ENCODE results near the gene PRELID1.
"Not testable (repeated sequence)": the region's sequence is repeated elsewhere in the genome, so short reads cannot be mapped to it uniquely, and the experiment has no call there.

Gene PRELID1

GRCh38 chr5:177300951-177301350, 2.6 kb upstream of the PRELID1 start:
- Histone ChIP-seq H3K36me3 (peaks cover 8% of the 10 kb centered on the region), H3K9me3 (ENCODE audit: severe bottlenecking) (no peaks in the 10 kb centered on the region), H3K4me3 (ENCODE audit: low read depth, low read length) (no peak overlapping the region), H3K27ac (no peak overlapping the region), H3K27me3 (ENCODE audit: insufficient read depth, low read depth, severe bottlenecking) (no peaks in the 10 kb centered on the region)
- no peak for DNase-seq
- TF ChIP-seq CTCF (IDR thresholded peaks at IDR 0.05; ENCODE audit: low read depth, low read length), result no peak

DNA sequence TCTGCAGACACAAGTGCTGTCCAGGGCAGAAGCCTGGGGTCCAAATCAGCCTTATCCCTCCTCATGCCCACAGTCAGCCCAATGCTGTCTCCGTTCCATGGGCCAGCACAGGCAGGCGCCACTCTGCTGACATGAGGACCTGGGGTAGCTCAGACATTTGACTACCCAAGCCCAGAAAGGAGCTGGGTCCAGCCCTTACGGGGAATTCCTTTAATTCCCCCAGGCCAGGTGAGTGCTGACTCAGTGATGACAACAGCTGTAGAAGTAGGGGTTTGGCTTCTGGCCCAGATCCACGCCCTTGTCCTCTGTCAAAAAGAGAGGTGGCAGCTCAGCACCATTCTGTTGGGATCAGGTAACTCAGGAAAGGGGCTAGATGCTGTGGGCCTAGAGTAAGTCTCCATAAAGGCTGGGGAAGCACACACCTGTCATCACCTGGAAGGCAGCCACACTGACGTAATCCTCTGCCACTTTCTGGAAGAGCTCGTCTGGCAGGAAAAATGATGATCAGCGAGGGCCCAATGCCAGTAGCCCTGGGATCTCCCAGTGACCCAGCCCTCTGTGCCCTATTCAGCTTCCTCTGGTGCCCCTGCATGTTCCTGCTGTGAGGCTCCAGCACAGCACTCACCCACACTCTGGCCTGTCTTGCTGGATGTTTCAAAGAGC, 2.0 kb upstream of the PRELID1 start:
- no peak overlapping the region for H3K4me3 ChIP-seq (ENCODE audit: low read depth, low read length)
- H3K27me3 ChIP-seq (ENCODE audit: insufficient read depth, low read depth, severe bottlenecking), result no peaks in the 10 kb centered on the region
- H3K27ac ChIP-seq, result no peak overlapping the region
- TF ChIP-seq CTCF (IDR thresholded peaks at IDR 0.05; ENCODE audit: low read depth, low read length), result no peak
- no peaks in the 10 kb centered on the region for H3K9me3 ChIP-seq (ENCODE audit: severe bottlenecking)
- peaks cover 11% of the 10 kb centered on the region for H3K36me3 ChIP-seq
- DNase-seq, result no peak

- peak overlapping the region; percentile 72 for H3K4me3 ChIP-seq (ENCODE audit: low read depth, low read length)
- peaks cover 17% of the 10 kb centered on the region for H3K36me3 ChIP-seq
- H3K27me3 ChIP-seq (ENCODE audit: insufficient read depth, low read depth, severe bottlenecking), result no peaks in the 10 kb centered on the region
- no peak for DNase-seq
- no peaks in the 10 kb centered on the region for H3K9me3 ChIP-seq (ENCODE audit: severe bottlenecking)
- H3K27ac ChIP-seq, result no peak overlapping the region
- TF ChIP-seq CTCF (IDR thresholded peaks at IDR 0.05; ENCODE audit: low read depth, low read length), result no peak
These were observed 1.1 kb upstream of the PRELID1 start for GRCh38 chr5:177302354-177303110.

DNA sequence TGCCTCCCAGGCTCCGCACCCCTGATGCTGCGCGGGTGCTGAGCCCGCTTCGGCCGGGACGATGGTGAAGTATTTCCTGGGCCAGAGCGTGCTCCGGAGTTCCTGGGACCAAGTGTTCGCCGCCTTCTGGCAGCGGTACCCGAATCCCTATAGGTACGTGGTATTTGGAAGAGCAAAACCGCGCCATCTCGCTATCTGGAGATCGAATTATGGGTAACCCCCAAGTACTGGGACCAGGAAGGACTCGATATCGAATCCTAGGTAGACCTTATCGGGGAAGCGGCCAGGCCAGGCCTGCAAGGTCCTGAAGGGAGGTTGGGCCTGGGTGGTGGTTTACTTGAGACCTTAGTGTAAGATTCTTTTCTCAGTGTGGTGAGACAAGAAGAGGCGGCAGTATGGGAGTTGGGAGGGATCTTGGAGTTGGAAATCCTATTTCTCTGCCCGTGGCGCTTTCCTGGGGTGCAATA, 359 bp downstream of the PRELID1 start:
- Histone ChIP-seq H3K36me3 (peaks cover 21% of the 10 kb centered on the region), H3K27ac (peak overlapping the region; percentile 74), H3K9me3 (ENCODE audit: severe bottlenecking) (no peaks in the 10 kb centered on the region), H3K27me3 (ENCODE audit: insufficient read depth, low read depth, severe bottlenecking) (no peaks in the 10 kb centered on the region), H3K4me3 (ENCODE audit: low read depth, low read length) (peak overlapping the region; percentile 81)
- no peak for DNase-seq
- no peak for TF ChIP-seq CTCF (IDR thresholded peaks at IDR 0.05; ENCODE audit: low read depth, low read length)

GRCh38 chr5:177304392-177305119, 957 bp downstream of the PRELID1 start:
- Histone ChIP-seq H3K36me3 (peaks cover 23% of the 10 kb centered on the region), H3K27me3 (ENCODE audit: insufficient read depth, low read depth, severe bottlenecking) (no peaks in the 10 kb centered on the region), H3K27ac (peak overlapping the region; percentile 74), H3K9me3 (ENCODE audit: severe bottlenecking) (no peaks in the 10 kb centered on the region), H3K4me3 (ENCODE audit: low read depth, low read length) (peak overlapping the region; percentile 81)
- DNase-seq, result no peak
- no peak for TF ChIP-seq CTCF (IDR thresholded peaks at IDR 0.05; ENCODE audit: low read depth, low read length)

- not testable (repeated sequence) for DNase-seq, H3K27ac ChIP-seq
- H3K36me3 ChIP-seq, result peaks cover 23% of the 10 kb centered on the region
These were observed 2.6 kb downstream of the PRELID1 start for GRCh38 chr5:177306103-177306640.

More at GRCh38 chr5:177306103-177306640, 2.6 kb downstream of the PRELID1 start:
- not testable (repeated sequence) for H3K27me3 ChIP-seq (ENCODE audit: insufficient read depth, low read depth, severe bottlenecking); H3K9me3 ChIP-seq (ENCODE audit: severe bottlenecking); H3K4me3 ChIP-seq (ENCODE audit: low read depth, low read length)
